Hepatocyte (in vitro differentiated cells): ENCODE data around the gene BRD2.

Source experiments
- EZH2 ChIP-seq: fragments of 200-600 bp; sonication (generic); IDR thresholded peaks from 2 replicates; pipeline ENCODE4 v1.6.1; 2016; ENCODE audit warnings: antibody characterized with exemption, mild to moderate bottlenecking, borderline replicate concordance
- EZH2phosphoT487 ChIP-seq: fragments of 200-600 bp; sonication (generic); IDR thresholded peaks from one replicate; pipeline ENCODE4 v1.6.1; 2018; ENCODE audit warnings: antibody characterized with exemption, mild to moderate bottlenecking, low read depth, moderate library complexity; ENCODE audit not compliant: unreplicated experiment, severe bottlenecking
- TF ChIP-seq, protein P1 (sequence below): fragments of 200-600 bp; sonication (generic); IDR thresholded peaks from 2 replicates; pipeline ENCODE4 v1.5.1; 2016; ENCODE audit warnings: antibody characterized with exemption, mild to moderate bottlenecking; ENCODE audit not compliant: poor library complexity

DNA sequence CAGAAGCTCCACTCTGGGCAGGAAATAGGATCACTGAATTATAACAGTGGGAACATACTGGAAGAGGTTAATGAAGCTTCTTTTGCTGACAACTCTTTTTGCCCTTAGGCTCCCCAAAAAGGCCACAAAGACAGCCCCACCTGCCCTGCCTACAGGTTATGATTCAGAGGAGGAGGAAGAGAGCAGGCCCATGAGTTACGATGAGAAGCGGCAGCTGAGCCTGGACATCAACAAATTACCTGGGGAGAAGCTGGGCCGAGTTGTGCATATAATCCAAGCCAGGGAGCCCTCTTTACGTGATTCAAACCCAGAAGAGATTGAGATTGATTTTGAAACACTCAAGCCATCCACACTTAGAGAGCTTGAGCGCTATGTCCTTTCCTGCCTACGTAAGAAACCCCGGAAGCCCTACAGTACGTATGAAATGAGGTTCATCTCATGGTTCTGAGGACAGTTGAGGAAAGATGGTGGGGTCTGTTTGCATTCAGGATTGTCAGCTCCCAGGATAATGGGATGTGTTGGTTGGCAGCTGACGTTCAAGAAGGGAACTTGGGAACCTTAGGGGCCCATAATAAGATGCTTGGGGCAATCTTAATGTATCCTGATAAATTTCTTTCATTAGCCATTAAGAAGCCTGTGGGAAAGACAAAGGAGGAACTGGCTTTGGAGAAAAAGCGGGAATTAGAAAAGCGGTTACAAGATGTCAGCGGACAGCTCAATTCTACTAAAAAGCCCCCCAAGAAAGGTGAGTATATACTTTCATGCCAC is 11.5 kb downstream of the BRD2 start:
- TF ChIP-seq, protein P1, sequence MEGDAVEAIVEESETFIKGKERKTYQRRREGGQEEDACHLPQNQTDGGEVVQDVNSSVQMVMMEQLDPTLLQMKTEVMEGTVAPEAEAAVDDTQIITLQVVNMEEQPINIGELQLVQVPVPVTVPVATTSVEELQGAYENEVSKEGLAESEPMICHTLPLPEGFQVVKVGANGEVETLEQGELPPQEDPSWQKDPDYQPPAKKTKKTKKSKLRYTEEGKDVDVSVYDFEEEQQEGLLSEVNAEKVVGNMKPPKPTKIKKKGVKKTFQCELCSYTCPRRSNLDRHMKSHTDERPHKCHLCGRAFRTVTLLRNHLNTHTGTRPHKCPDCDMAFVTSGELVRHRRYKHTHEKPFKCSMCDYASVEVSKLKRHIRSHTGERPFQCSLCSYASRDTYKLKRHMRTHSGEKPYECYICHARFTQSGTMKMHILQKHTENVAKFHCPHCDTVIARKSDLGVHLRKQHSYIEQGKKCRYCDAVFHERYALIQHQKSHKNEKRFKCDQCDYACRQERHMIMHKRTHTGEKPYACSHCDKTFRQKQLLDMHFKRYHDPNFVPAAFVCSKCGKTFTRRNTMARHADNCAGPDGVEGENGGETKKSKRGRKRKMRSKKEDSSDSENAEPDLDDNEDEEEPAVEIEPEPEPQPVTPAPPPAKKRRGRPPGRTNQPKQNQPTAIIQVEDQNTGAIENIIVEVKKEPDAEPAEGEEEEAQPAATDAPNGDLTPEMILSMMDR = no peak
- TF ChIP-seq EZH2 = no peak
- no peak for TF ChIP-seq EZH2phosphoT487
